Stimulated activated memory B cell treated with anti-CD40 and anti-IgM and Interleukin-4, amounts not matched to agents 10 μg/mL and 1 μg/mL and 100 μg/mL, for 72 hours (primary cell): ENCODE data around the gene FMNL2.

Experiments used
- ATAC-seq: fragments of 150-1000 bp; cut with Tn5 transposase; 2 replicates; pipeline ENCODE4 v1.10.0; 2021
- H3K27ac Mint-ChIP-seq: one replicate; pipeline ENCODE4 v1.8.0; 2022; ENCODE audit warnings: mild to moderate bottlenecking, mixed read lengths
- H3K27me3 Mint-ChIP-seq: one replicate; pipeline ENCODE4 v1.8.0; 2022; ENCODE audit warnings: mixed read lengths
- H3K36me3 Mint-ChIP-seq: one replicate; pipeline ENCODE4 v1.8.0; 2022; ENCODE audit warnings: mixed read lengths
- H3K4me1 Mint-ChIP-seq: one replicate; pipeline ENCODE4 v1.8.0; 2022; ENCODE audit warnings: mixed read lengths
- H3K4me3 Mint-ChIP-seq: one replicate; pipeline ENCODE4 v1.8.0; 2022; ENCODE audit warnings: mild to moderate bottlenecking, moderate library complexity, mixed read lengths
- H3K9me3 Mint-ChIP-seq: one replicate; pipeline ENCODE4 v1.8.0; 2022; ENCODE audit warnings: mixed read lengths

FMNL2 gene

DNA sequence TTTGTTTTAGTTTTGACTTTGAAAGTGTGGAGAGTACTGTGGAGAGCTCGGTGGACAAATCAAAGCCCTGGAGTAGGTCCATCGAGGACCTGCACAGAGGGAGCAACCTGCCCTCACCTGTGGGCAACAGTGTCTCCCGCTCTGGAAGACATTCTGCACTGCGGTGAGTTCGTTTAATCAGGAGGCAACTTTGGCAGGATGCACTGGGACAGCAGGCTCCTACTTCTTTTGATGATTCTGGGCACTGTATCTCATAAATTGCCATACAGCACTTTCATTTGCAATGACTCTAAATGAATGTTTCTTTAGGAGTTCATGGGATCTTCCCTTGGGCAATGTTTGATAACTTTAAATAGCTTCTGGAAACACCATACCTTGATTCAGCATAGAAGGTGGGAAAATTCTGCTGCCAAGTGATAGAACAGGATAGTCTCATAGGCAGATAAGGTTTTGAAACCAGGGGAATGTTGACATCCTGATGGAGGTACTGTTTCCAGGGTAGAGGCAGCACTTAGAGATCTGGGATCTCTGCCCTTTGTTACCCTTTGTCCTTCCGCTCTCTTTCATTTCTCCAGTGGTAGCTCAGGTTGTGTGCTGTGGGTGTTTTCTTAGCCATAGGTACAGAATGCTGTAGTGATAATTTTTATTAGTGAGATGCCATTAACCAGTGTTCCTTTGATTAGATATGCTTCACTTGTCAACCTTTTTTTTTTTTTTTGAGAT lies 226.1 kb downstream of the FMNL2 start:
- ATAC-seq: no peak
- peaks cover 13% of the 10 kb centered on the region for H3K4me1 Mint-ChIP-seq
- no peaks in the 10 kb centered on the region for H3K36me3 Mint-ChIP-seq
- H3K27me3 Mint-ChIP-seq: no peaks in the 10 kb centered on the region
- H3K4me3 Mint-ChIP-seq: no peak overlapping the region
- no peak overlapping the region for H3K27ac Mint-ChIP-seq
- H3K9me3 Mint-ChIP-seq: no peaks in the 10 kb centered on the region

DNA sequence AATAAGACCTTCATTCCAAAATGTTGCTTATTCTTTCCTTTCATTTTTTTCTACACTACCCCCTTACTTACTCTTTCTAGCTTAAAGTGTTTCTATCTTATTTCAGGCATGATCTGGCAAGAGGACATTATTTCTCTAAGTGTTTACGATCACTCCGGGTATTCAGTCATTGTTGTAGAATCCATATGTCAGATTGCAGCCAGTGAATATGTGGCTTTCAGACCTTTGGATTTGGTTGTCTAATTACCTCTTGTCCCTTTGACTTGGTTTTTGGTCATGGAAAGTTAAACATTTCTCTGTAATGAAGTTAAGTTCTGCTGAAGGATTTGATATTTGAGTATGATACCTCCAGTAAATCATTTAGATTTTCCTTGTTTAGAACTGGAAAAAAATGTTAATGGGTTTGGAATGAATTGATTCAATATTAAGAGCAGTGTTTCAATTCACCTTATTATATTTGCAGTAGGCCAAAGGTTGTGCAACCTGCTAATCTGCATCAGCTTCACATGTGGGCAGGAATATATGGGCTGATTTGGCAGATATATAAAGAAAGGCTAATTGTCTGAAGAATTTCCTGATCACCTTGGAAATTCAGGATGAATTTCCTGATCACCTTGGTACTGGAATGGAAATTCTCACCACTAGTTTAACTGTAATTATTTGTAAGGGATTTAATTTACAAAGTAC lies 227.4 kb downstream of the FMNL2 start:
- ATAC-seq: no peak
- H3K27me3 Mint-ChIP-seq: no peaks in the 10 kb centered on the region
- H3K9me3 Mint-ChIP-seq: no peaks in the 10 kb centered on the region
- no peak overlapping the region for H3K27ac Mint-ChIP-seq
- no peak overlapping the region for H3K4me3 Mint-ChIP-seq
- H3K36me3 Mint-ChIP-seq: no peaks in the 10 kb centered on the region
- peaks cover 24% of the 10 kb centered on the region for H3K4me1 Mint-ChIP-seq

DNA sequence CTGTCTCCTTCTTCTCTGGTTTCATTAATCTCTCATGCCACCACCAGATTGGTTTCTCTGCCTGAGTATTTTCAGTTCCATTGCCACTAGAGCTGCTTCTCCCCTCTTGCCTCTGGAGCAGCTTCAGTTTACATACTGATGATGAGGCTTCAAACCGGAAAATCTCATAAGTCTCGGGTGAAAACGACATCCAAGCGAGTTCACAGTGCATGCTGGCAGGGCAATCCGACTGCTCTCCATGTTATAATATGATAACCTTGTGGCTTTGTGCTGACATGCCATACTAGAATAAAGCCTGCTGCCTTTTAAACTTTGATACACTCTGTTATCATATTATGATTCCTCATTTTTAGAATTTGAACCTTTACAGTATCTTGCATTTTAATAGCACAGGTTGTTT lies 228.8 kb downstream of the FMNL2 start:
- Mint-ChIP-seq H3K9me3 (no peaks in the 10 kb centered on the region), H3K27me3 (no peaks in the 10 kb centered on the region), H3K27ac (no peak overlapping the region), H3K4me3 (no peak overlapping the region), H3K4me1 (peaks cover 24% of the 10 kb centered on the region), H3K36me3 (no peaks in the 10 kb centered on the region)
- no peak for ATAC-seq

DNA sequence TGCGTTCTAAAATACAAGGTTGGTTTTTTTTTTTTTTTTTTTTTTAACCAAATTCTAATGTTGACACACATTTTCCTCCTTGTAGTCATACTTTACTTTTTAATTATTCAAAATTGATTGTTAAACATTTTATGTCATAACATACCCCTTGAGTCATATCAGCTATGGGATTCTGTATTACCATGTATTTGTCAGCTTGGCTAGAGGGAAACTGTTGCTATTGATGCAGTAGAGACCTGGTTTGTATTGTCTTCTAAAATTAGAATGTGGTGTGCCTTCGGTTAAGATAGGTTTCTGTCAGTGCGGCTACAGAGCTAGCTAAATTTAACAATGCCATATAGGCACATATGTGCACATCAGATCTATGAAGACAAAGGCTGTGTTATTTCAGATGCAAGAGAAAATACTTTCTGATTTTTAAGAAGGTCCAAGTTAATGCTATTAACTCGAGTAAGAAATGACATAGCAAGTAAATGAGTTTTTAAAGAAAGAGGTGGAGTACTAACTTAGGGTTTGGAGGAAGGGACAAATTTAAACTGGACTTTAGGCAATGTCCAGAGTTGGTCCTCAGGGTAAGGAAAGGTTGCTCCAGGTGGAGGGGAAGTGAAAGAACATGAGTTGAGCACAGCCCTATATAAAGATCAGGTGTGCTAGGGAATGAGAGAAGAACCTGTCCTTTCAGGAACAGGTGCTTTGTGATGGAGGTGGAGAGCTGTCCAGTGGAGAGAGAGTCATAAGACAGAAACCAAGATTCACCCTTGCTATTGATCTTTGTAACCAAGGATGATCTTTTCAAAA lies 230.0 kb downstream of the FMNL2 start:
- H3K27me3 Mint-ChIP-seq: no peaks in the 10 kb centered on the region
- no peak overlapping the region for H3K27ac Mint-ChIP-seq
- peaks cover 24% of the 10 kb centered on the region for H3K4me1 Mint-ChIP-seq
- H3K36me3 Mint-ChIP-seq: no peaks in the 10 kb centered on the region
- peak; percentile 31 for ATAC-seq
- no peak overlapping the region for H3K4me3 Mint-ChIP-seq
- no peaks in the 10 kb centered on the region for H3K9me3 Mint-ChIP-seq

DNA sequence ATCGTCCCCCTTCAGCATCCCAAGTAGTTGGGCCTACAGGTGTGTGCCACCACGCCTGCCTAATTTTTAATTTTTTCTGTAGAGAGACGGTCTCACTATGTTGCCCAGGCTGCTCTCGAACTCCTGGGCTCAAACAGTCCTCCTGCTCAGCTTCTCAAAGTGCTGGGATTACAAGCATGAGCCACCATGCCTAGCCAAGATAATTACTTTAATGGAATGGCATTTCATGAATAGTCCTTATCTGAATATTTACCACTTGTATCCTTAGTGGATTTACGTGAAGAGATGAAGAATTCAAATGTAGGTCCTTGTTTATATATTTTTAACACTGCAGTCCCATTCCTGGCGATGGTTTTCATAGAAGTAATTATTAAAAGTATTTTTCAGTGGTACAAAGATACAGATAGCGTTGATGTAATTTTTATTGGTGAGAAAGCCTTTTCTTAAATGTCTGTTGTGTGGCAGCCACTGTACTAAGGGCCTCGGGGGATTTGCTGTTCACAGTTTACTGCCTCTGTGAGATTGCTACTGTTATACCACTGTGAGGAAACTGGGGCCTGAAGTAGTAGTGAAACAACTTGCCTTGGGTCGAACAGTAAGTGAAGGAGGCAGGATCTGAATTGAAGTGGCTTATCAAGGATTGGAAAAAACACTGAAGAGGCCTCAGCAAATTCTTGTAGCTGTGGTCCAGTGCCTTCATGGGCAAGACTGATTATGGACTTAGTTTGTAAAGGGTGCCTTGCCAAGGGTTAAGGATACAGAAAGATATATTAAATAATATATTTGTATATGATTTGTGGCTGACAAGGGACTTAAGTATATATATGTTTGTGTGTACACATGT lies 231.1 kb downstream of the FMNL2 start:
- H3K4me1 Mint-ChIP-seq: peaks cover 24% of the 10 kb centered on the region
- no peaks in the 10 kb centered on the region for H3K36me3 Mint-ChIP-seq
- no peak overlapping the region for H3K4me3 Mint-ChIP-seq
- no peaks in the 10 kb centered on the region for H3K9me3 Mint-ChIP-seq
- no peaks in the 10 kb centered on the region for H3K27me3 Mint-ChIP-seq
- ATAC-seq: peak; percentile 82
- H3K27ac Mint-ChIP-seq: no peak overlapping the region

DNA sequence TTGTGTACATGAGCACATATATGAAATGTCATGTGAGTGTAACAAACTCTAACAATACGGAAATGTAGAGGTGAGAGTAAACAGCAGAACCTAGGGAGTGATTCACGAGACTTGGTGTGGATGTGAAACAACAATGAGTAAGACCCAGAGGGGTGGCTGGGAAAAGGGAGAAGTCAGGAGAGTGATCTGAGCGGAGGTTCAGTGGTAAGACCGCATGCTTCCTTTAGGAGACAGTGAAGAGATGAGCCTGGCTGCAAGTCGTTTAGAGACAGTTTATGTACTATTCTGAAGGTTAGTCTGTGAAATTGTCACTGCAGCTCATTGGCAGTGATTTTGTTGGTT lies 231.7 kb downstream of the FMNL2 start:
- Mint-ChIP-seq H3K4me1 (peaks cover 24% of the 10 kb centered on the region), H3K9me3 (no peaks in the 10 kb centered on the region), H3K4me3 (no peak overlapping the region), H3K27ac (no peak overlapping the region), H3K36me3 (no peaks in the 10 kb centered on the region), H3K27me3 (no peaks in the 10 kb centered on the region)
- ATAC-seq: peak; percentile 57

DNA sequence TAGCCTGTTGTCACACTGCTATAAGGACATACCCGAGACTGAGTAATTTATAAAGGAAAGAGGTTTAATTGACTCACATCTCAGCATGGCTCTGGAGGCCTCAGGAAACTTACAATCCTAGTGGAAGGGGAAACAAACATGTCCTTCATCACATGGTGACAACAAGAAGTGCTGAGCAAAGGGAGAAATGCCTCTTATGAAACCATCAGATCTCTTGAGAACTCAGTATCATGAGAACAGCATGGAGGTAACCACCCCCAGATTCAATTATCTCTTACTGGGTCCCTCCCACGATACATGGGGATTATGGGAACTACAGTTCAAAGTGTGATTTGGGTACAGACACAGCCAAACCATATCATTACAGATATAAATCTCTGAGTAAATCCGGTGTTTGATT lies 233.6 kb downstream of the FMNL2 start:
- Mint-ChIP-seq H3K36me3 (no peaks in the 10 kb centered on the region), H3K4me1 (peaks cover 24% of the 10 kb centered on the region), H3K4me3 (no peak overlapping the region), H3K27ac (no peak overlapping the region), H3K27me3 (no peaks in the 10 kb centered on the region), H3K9me3 (no peaks in the 10 kb centered on the region)
- no peak for ATAC-seq

DNA sequence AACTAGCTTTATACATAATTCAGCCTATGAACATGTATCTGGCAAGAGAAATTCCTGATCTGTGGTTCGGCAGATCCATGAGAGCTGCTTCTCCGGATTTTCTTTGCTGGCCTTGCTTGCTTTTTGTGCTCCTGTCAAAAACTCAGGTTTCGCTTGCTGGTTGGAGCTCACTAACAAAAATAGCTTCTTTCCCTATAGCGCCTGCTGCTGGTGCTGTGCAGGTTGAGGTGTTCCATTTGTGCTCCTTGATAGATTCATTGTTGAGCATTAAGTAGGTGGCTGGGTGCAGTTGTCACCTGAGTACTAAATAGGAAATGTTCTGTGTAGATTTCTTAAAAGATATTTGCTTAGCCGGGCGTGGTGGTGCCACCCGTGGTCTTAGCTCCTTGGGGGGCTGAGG lies 234.2 kb downstream of the FMNL2 start:
- Mint-ChIP-seq H3K9me3 (no peaks in the 10 kb centered on the region), H3K36me3 (no peaks in the 10 kb centered on the region), H3K4me1 (peaks cover 24% of the 10 kb centered on the region), H3K27me3 (no peaks in the 10 kb centered on the region), H3K4me3 (no peak overlapping the region), H3K27ac (no peak overlapping the region)
- no peak for ATAC-seq

DNA sequence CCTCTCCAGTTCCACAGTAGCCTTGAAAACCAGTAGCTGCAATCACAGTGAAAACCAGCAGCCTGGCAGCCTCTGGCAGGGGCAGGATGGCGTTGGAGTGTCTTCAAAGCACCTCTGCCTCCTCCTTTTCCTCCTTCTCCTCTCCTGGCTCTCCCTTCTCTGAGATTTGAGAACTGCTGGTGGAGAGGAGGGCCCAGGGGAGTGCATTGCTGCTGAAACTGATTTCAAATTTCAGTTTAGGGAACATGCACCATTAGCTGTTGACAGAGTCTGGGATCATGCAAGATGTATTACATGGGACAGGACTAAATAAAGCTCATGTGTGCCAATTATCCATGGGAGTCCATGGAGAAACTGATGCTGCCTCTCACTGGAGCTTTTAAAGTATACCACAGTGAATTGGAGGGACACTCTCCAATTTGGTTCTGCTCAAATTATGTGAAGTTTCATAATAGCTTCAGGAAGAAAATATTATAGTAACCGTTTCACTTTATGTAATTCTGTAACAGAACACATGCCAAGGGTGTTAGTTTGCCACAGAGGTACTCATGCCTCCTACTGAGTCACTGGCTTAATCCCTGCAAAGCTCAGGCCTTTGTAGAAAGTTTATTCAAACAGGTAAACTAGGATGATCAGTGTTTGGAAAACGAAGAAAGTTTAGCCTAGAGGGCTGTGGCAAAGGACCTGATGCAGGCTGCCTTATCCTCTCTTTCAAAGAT lies 236.2 kb downstream of the FMNL2 start:
- Mint-ChIP-seq H3K27ac (no peak overlapping the region), H3K4me3 (no peak overlapping the region), H3K4me1 (peaks cover 9% of the 10 kb centered on the region), H3K9me3 (no peaks in the 10 kb centered on the region), H3K27me3 (no peaks in the 10 kb centered on the region), H3K36me3 (no peaks in the 10 kb centered on the region)
- no peak for ATAC-seq

DNA sequence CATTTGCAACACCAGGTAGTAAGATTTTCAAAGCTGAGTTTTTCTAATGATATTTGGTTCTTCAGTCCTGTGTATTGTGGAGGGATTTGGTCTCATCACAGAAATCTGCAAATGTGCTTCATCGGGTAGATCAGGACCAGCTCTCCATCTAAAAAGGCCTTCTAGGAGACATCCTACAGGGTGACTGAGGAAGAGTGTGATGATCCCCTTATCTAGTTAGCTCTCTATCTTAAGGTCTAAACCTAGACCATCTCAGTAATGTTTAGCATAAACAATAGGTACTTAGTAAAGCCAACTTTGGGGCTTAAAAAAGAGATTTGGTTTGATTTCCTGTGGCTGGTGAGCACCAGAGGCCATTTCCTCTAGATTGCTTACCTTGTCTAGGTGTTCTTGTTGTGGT lies 237.1 kb downstream of the FMNL2 start:
- Mint-ChIP-seq H3K36me3 (no peaks in the 10 kb centered on the region), H3K27me3 (no peaks in the 10 kb centered on the region), H3K4me1 (peaks cover 1% of the 10 kb centered on the region), H3K27ac (no peak overlapping the region), H3K4me3 (no peak overlapping the region), H3K9me3 (no peaks in the 10 kb centered on the region)
- ATAC-seq: no peak

DNA sequence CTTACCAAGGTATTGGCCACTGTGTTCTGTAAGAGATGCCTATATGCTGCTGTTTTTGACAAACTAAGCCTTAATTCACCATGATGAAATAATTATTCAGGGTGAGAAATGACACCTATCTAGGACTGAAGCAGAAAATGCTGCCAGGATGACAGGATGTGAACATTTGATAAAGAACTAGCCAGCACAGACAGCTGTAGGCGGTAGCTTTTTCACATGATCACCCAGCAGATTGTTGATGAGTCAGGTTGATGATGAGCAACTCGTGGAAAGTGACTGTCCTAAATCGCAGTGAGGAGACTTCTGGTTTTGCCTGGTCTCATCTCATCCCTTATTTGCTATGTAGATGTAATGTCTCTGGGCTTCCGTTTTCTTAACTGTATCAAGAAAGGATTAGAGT lies 238.2 kb downstream of the FMNL2 start:
- Mint-ChIP-seq H3K4me3 (no peak overlapping the region), H3K4me1 (no peaks in the 10 kb centered on the region), H3K27ac (no peak overlapping the region), H3K36me3 (no peaks in the 10 kb centered on the region), H3K27me3 (no peaks in the 10 kb centered on the region), H3K9me3 (no peaks in the 10 kb centered on the region)
- peak; percentile 85 for ATAC-seq

DNA sequence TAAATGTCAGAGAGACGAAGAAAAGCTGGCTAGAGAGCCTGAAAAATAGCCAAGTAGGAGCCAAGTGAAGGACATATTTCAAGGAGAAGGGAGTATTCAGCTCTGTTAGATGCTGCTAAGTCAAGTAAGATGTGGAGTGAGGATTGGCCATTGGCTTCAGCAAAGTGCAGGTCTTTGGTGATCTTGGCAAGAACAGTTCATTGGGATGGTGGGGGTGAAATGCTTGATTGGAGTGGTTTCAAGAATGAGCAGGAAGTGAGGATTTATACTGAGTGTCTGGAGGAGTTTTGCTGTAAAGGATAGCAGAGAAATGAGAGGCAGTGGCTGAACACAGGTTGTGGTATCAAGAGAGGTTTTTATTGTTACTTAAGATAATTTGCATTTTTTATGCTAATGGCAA lies 242.6 kb downstream of the FMNL2 start:
- no peak overlapping the region for H3K4me3 Mint-ChIP-seq
- no peaks in the 10 kb centered on the region for H3K9me3 Mint-ChIP-seq
- H3K27me3 Mint-ChIP-seq: no peaks in the 10 kb centered on the region
- no peak overlapping the region for H3K27ac Mint-ChIP-seq
- H3K36me3 Mint-ChIP-seq: no peaks in the 10 kb centered on the region
- no peaks in the 10 kb centered on the region for H3K4me1 Mint-ChIP-seq
- ATAC-seq: no peak

DNA sequence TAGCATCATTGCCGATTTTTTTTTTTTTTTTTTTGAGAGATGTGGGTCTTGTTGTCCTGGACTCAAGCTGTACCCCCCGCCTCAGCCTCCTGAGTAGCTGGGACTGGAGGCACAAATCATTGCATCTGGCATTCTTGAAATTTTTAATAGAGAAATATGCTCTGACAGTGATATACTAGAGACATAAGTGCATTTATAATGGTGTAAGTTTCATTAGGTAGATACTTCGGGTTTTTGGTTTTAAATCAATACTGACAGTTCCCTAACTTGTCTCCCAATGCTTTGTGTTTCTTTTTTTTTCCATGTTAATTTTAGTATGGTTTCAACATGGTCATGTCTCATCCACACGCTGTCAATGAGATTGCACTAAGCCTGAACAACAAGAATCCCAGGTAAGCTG lies 243.6 kb downstream of the FMNL2 start:
- Mint-ChIP-seq H3K36me3 (no peaks in the 10 kb centered on the region), H3K9me3 (no peaks in the 10 kb centered on the region), H3K27me3 (no peaks in the 10 kb centered on the region), H3K27ac (no peak overlapping the region), H3K4me3 (no peak overlapping the region), H3K4me1 (no peaks in the 10 kb centered on the region)
- ATAC-seq: no peak

DNA sequence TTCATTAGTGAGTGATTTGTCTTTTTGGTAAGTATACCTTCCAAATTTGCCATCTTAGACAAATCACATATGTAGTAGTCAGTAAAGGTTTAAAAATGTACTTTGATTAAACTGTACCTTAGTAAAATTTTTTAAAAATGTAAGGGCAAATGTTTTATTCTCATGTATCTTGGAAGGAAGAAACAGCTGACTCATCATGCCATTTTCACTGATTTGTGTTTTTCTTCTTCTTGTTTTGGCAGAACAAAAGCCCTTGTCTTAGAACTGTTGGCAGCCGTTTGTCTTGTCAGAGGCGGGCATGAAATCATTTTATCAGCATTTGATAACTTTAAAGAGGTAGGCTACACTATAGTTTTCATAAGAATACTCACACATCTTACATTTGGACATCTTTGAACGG lies 245.7 kb downstream of the FMNL2 start:
- Mint-ChIP-seq H3K4me3 (no peak overlapping the region), H3K27ac (no peak overlapping the region), H3K4me1 (no peaks in the 10 kb centered on the region), H3K27me3 (no peaks in the 10 kb centered on the region), H3K9me3 (no peaks in the 10 kb centered on the region), H3K36me3 (no peaks in the 10 kb centered on the region)
- no peak for ATAC-seq

DNA sequence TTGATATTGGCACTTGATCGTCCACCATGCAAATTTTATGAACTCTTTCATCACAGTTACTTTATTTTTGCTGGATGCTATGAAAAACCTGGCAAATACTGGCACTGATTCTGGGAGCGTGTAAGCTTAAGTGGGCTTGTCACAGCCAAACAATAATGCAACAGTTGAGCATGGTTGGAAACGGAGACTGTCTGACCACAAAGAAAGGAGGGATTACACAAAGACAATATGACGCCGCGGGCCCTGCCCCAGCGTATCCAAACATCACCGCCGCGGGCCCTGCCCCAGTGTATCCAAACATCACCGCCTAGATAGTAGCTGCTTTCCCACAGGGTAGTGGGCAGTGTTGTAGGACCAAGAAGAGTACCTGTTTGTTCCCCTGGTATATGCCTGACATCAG lies 246.4 kb downstream of the FMNL2 start:
- Mint-ChIP-seq H3K9me3 (no peaks in the 10 kb centered on the region), H3K36me3 (no peaks in the 10 kb centered on the region), H3K27ac (no peak overlapping the region), H3K4me1 (no peaks in the 10 kb centered on the region), H3K4me3 (no peak overlapping the region), H3K27me3 (no peaks in the 10 kb centered on the region)
- no peak for ATAC-seq
